ENCODE results near the gene GIMAP4. TPM values are rescaled to one million over a fixed set of nuclear protein-coding genes. Genes with fewer than 3 reads are reported as not detected.

GIMAP4 gene
- total RNA-seq, 1 donor from 2014 or later: 0.13 TPM

GRCh38 chr7:150538259-150538658 lies 28.9 kb upstream of the GIMAP4 start:
- Histone ChIP-seq H3K27me3 (ENCODE audit: control insufficient read depth, insufficient read depth, low read length) (no peaks in the 10 kb centered on the region), H3K4me3 (ENCODE audit: low read depth, low read length) (no peak overlapping the region), H3K36me3 (ENCODE audit: control insufficient read depth, insufficient read depth, low read length) (no peaks in the 10 kb centered on the region)
- no peak for DNase-seq (ENCODE audit: low read depth)
- TF ChIP-seq CTCF (IDR thresholded peaks at IDR 0.05; ENCODE audit: insufficient read depth, low read length, poor library complexity, severe bottlenecking): no peak

- no peaks in the 10 kb centered on the region for H3K27me3 ChIP-seq (ENCODE audit: control insufficient read depth, insufficient read depth, low read length)
- TF ChIP-seq CTCF (IDR thresholded peaks at IDR 0.05; ENCODE audit: insufficient read depth, low read length, poor library complexity, severe bottlenecking): no peak
- H3K36me3 ChIP-seq (ENCODE audit: control insufficient read depth, insufficient read depth, low read length): no peaks in the 10 kb centered on the region
- no peak overlapping the region for H3K4me3 ChIP-seq (ENCODE audit: low read depth, low read length)
- DNase-seq (ENCODE audit: low read depth): no peak
Measured at GRCh38 chr7:150553163-150553562, 14.0 kb upstream of the GIMAP4 start.

GRCh38 chr7:150556521-150557138 lies 10.6 kb upstream of the GIMAP4 start:
- no peak for DNase-seq (ENCODE audit: low read depth)
- no peak overlapping the region for H3K4me3 ChIP-seq (ENCODE audit: low read depth, low read length)
- no peaks in the 10 kb centered on the region for H3K36me3 ChIP-seq (ENCODE audit: control insufficient read depth, insufficient read depth, low read length)
- TF ChIP-seq CTCF (IDR thresholded peaks at IDR 0.05; ENCODE audit: insufficient read depth, low read length, poor library complexity, severe bottlenecking): no peak
- H3K27me3 ChIP-seq (ENCODE audit: control insufficient read depth, insufficient read depth, low read length): no peaks in the 10 kb centered on the region

- Histone ChIP-seq H3K27me3 (ENCODE audit: control insufficient read depth, insufficient read depth, low read length) (no peaks in the 10 kb centered on the region), H3K4me3 (ENCODE audit: low read depth, low read length) (no peak overlapping the region), H3K36me3 (ENCODE audit: control insufficient read depth, insufficient read depth, low read length) (no peaks in the 10 kb centered on the region)
- no peak for TF ChIP-seq CTCF (IDR thresholded peaks at IDR 0.05; ENCODE audit: insufficient read depth, low read length, poor library complexity, severe bottlenecking)
- DNase-seq (ENCODE audit: low read depth): no peak
Measured at GRCh38 chr7:150560486-150560885, 6.7 kb upstream of the GIMAP4 start.

- Histone ChIP-seq H3K4me3 (ENCODE audit: low read depth, low read length) (no peak overlapping the region), H3K27me3 (ENCODE audit: control insufficient read depth, insufficient read depth, low read length) (no peaks in the 10 kb centered on the region), H3K36me3 (ENCODE audit: control insufficient read depth, insufficient read depth, low read length) (no peaks in the 10 kb centered on the region)
- no peak for DNase-seq (ENCODE audit: low read depth)
- no peak for TF ChIP-seq CTCF (IDR thresholded peaks at IDR 0.05; ENCODE audit: insufficient read depth, low read length, poor library complexity, severe bottlenecking)
Measured at GRCh38 chr7:150562919-150563318, 4.3 kb upstream of the GIMAP4 start.

- Histone ChIP-seq H3K27me3 (ENCODE audit: control insufficient read depth, insufficient read depth, low read length) (no peaks in the 10 kb centered on the region), H3K36me3 (ENCODE audit: control insufficient read depth, insufficient read depth, low read length) (no peaks in the 10 kb centered on the region), H3K4me3 (ENCODE audit: low read depth, low read length) (no peak overlapping the region)
- no peak for DNase-seq (ENCODE audit: low read depth)
- TF ChIP-seq CTCF (IDR thresholded peaks at IDR 0.05; ENCODE audit: insufficient read depth, low read length, poor library complexity, severe bottlenecking): no peak
Measured at GRCh38 chr7:150564006-150564405, 3.2 kb upstream of the GIMAP4 start.

Measured in kidney epithelial cell (primary cell).